GM12878 (cell line): ENCODE results near the gene BRCA1. TPM values are rescaled to one million over a fixed set of nuclear protein-coding genes. Genes with fewer than 3 reads are reported as not detected.

Source experiments
- ATAC-seq: fragments of 200-7000 bp; cut with Tn5 transposase; 3 replicates; pipeline ENCODE4 v1.9.1; 2020; ENCODE audit warnings: mild to moderate bottlenecking, moderate library complexity
- BruUV-seq: library from RNA; stranded (reverse); fragments of 400-500 nt; replicated peaks from 2 replicates; lab custom pipeline; 2021; lab: Mats Ljungman, UMichigan
- CTCF ChIA-PET: fragments of 300-600 bp; sonication (Branson Sonifier 250); formaldehyde crosslinking; extraction: SDS; loops from one replicate; lab custom pipeline; 2021; ENCODE audit warnings: inconsistent platforms; lab: Yijun Ruan, JAX
- POLR2A ChIA-PET: fragments of 350-600 bp; formaldehyde crosslinking; extraction: SDS; loops from one replicate; lab custom pipeline; 2021; ENCODE audit warnings: inconsistent platforms; lab: Charles Lee
- RAD21 ChIA-PET: fragments of 300-600 bp; sonication (Branson Sonifier 250); formaldehyde crosslinking; loops from one replicate; lab custom pipeline; 2023; ENCODE audit warnings: antibody characterized with exemption; ENCODE audit not compliant: unreplicated experiment; lab: Charles Lee
- SMC1A ChIA-PET: fragments of 300-600 bp; sonication (Branson Sonifier 250); formaldehyde crosslinking; loops from one replicate; lab custom pipeline; 2023; ENCODE audit not compliant: unreplicated experiment, uncharacterized antibody; lab: Charles Lee
- DNase-seq: peaks from one replicate; pipeline ENCODE4 v3.0.0-alpha.2; 2011; ENCODE audit warnings: low read depth, low spot score
- FAIRE-seq: peaks from 3 replicates; lab custom pipeline; 2011; peaks lifted over from hg19 to GRCh38; lab: Jason Lieb, UNC
- H2AFZ ChIP-seq: 2 replicates; pipeline ENCODE4 v1.6.0; 2011; ENCODE audit warnings: low read depth, low read length, control low read depth; ENCODE audit not compliant: control insufficient read depth
- H3K27ac ChIP-seq: 2 replicates; pipeline ENCODE4 v1.5.1; 2011; ENCODE audit warnings: control low read depth; ENCODE audit not compliant: control insufficient read depth, insufficient read depth
- H3K27me3 ChIP-seq, 2 experiments: replicated peaks in 1 of 2; 2 replicates each; pipeline versions ENCODE4 v1.6.0 to v1.6.1; 2011; ENCODE audit warnings: low read length in 1 of 2; ENCODE audit not compliant: control insufficient read depth in 2 of 2, insufficient read depth in 2 of 2
- H3K36me3 ChIP-seq, 2 experiments: 2 replicates each; pipeline ENCODE4 v1.5.1; 2011; ENCODE audit warnings: low read length in 1 of 2; ENCODE audit not compliant: control insufficient read depth in 2 of 2, insufficient read depth in 2 of 2
- H3K4me1 ChIP-seq: 2 replicates; pipeline ENCODE4 v1.6.1; 2011; ENCODE audit warnings: mild to moderate bottlenecking, low read length, moderate library complexity, mixed read lengths; ENCODE audit not compliant: control insufficient read depth, insufficient read depth
- H3K4me2 ChIP-seq: 2 replicates; pipeline ENCODE4 v1.6.0; 2011; ENCODE audit warnings: control low read depth; ENCODE audit not compliant: control insufficient read depth, insufficient read depth
- H3K4me3 ChIP-seq: fragments of 200-600 bp; sonication (generic); 2 replicates; pipeline ENCODE4 v1.5.1; 2016
- H3K79me2 ChIP-seq: 2 replicates; pipeline ENCODE4 v1.6.0; 2011; ENCODE audit warnings: low read length; ENCODE audit not compliant: control insufficient read depth, insufficient read depth
- H3K9ac ChIP-seq: 2 replicates; pipeline ENCODE4 v1.8.0; 2011; ENCODE audit warnings: low read length, control low read depth, mixed read lengths; ENCODE audit not compliant: control insufficient read depth, insufficient read depth
- H3K9me3 ChIP-seq: replicated peaks from 3 replicates; pipeline ENCODE4 v1.5.1; 2011; ENCODE audit warnings: mild to moderate bottlenecking, low read length; ENCODE audit not compliant: control insufficient read depth, insufficient read depth
- H4K20me1 ChIP-seq: 2 replicates; pipeline ENCODE4 v1.6.0; 2011; ENCODE audit not compliant: control insufficient read depth, insufficient read depth
- FOXK2 ChIP-seq: fragments of 450-650 bp; IDR thresholded peaks from 2 replicates; pipeline ENCODE4 v1.6.1; 2017; ENCODE audit warnings: mild to moderate bottlenecking, moderate library complexity
- PAX8 ChIP-seq: fragments of 450-650 bp; IDR thresholded peaks from 2 replicates; pipeline ENCODE4 v1.6.1; 2017; ENCODE audit warnings: mild to moderate bottlenecking, moderate library complexity
- WGBS: methylation state at CpG from one replicate; pipeline ENCODE4 v1.1.6; 2016; ENCODE audit warnings: low lambda C conversion rate; ENCODE audit not compliant: insufficient replicate concordance, insufficient coverage; ENCODE audit errors: missing lambda C conversion rate; 5-methylcytosine and 5-hydroxymethylcytosine counted together
- in situ Hi-C: fragments of 300-500 bp; cut with MboI; formaldehyde crosslinking; loops from 9 replicates; pipeline ENCODE4 v1.14.3; 2018; ENCODE audit warnings: mixed read lengths
- intact Hi-C: fragments of 100-400 bp; cut with micrococcal nuclease; formaldehyde crosslinking; loops from one replicate; pipeline ENCODE4 v1.14.2; 2022; ENCODE audit not compliant: unreplicated experiment
- polyA plus RNA-seq, 11 experiments: library from polyadenylated mRNA; depleted of rRNA in 4 of 11; unstranded in 6 of 11; stranded (reverse) in 5 of 11; fragments of >200 nt; fragmentation: Nextera tagmentation in 4 of 11; fragmentation: Illumina TruSeq in 1 of 11; extraction: Ambion mirVana in 4 of 11; extraction: Trizol in 1 of 11; gene quantifications; 1 replicate in 1 of 11; 2 replicates in 10 of 11; pipeline versions ENCODE4 v1.2.1 to v1.2.3, GENCODE V29; 2011 to 2016; ENCODE audit warnings: inconsistent platforms in 2 of 11, missing spikeins in 2 of 11, low read depth in 1 of 11
- small RNA-seq: library from RNA; depleted of rRNA; stranded (forward); fragments of <200 nt; gene quantifications from one replicate; pipeline ENCODE3, GENCODE V24; 2014
- total RNA-seq, 4 experiments: library from RNA; depleted of rRNA in 3 of 4; stranded (reverse); fragments of >200 nt in 3 of 4; fragmentation: Illumina TruSeq in 1 of 4; extraction: Trizol in 1 of 4; gene quantifications; 2 replicates each; pipeline versions ENCODE4 v1.2.1 to v1.2.3, GENCODE V29; 2013 to 2021

BRCA1 gene
- total and polyA plus RNA-seq, 10 of the 15 experiments (the other 5 are each of a cell fraction or from before 2014, with no cell fraction given): 16.8 to 71.2 (median 44.2) TPM

DNA sequence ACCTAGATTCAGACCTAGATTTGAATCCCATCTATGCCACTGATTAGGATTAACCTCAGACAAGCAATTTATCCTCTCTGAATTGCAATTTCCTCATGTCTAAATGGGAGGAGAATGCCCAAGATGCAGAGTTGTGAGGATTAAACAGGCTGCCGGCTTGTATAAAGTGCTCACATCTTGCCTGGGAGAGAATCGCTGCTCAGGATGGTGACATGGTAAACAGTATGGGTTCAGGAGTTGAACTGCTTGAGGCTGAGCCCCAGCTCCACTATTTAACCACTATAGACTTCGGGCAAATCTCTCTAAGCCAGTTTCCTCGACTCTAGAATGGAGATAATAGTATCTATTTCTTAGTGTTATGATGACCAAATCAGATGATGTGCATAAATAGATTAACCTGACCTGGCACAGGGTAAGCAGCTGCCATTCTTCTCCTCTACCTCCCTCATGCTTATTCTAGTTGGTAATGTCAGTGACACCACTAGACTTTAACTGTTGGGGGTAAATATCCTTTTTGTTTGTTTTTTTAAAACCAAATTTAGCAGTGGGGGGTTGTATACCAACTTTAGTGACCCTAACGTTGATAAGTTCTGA, 127.7 kb downstream of the BRCA1 start:
- Histone ChIP-seq H3K4me2 (peak overlapping the region; percentile 9), H3K79me2 (peaks cover 26% of the 10 kb centered on the region), H4K20me1 (no peaks in the 10 kb centered on the region), H3K27me3 (no peaks in the 10 kb centered on the region), H3K4me3 (peak overlapping the region; percentile 35; the same call in 1 of the 2 replicates), H3K9me3 (no peaks in the 10 kb centered on the region), H3K36me3 (peaks cover 5 to 12% of the 10 kb centered on the region in 2 experiments), H3K27ac (peak overlapping the region; percentile 13; the same call in 1 of the 2 replicates), H3K4me1 (peaks cover 3% of the 10 kb centered on the region; the same call in 1 of the 2 replicates), H3K9ac (peak overlapping the region; percentile 31; the same call in 1 of the 2 replicates), H2AFZ (peak overlapping the region; percentile 70)
- no peak for TF ChIP-seq FOXK2
- 0 out of 2 replicates have a peak, but pooled peaks have one; percentile 40 for TF ChIP-seq PAX8
- ChIA-PET POLR2A (interaction anchor here (0.5 to 2.6 kb wide), 22 partner anchors 9 to 1053 kb away, joined by 3 to 21 read pairs (median 3); partner anchors contain the start of genes AARSD1, BECN1, BRCA1 and DHX8), SMC1A (interaction anchor here (0.6 to 3.7 kb wide), 33 partner anchors 9 to 486 kb away, joined by 3 to 47 read pairs (median 4); partner anchors contain the start of genes DHX8, IFI35, PSMC3IP and PSME3), RAD21 (interaction anchor here (0.5 to 2.7 kb wide), 34 partner anchors 9 to 487 kb away, joined by 3 to 31 read pairs (median 5); partner anchors contain the start of genes AARSD1, AOC2, BECN1 and CNTD1), CTCF (interaction anchor here (0.8 to 4.8 kb wide), 39 partner anchors 10 to 486 kb away, joined by 3 to 66 read pairs (median 5); partner anchors contain the start of genes AARSD1, AOC2, BECN1 and CNTD1)
- WGBS: 14% methylated on average over 5 of the region's 5 CpGs
- DNase-seq (no peak), FAIRE-seq (peak; percentile 31), ATAC-seq (peak; percentile 4)
- in situ Hi-C loops: no loop called here
- intact Hi-C loops: loop anchor here (10.0 kb wide), 1 partner anchor 153 kb away; the partner anchor contains the start of gene AOC2
- BruUV-seq: no TSS peak

Small RNA genes within 50 kb of the gene (small RNA-seq; reads per million reads assigned to genes)
- gene AC060780.2: not detected
- not detected for gene AC060780.3
- gene AC135721.1: not detected

Other genes starting within 250 kb of the BRCA1 start
Only the 7 nearest of the 12 such genes appear.
- gene IFI35, start 118.6 kb downstream of the BRCA1 start, total RNA-seq (2014; rRNA removed): 80.0 and 81.1 TPM in 2 replicates
- 30.7 and 35.5 TPM in 2 replicates for gene IFI35, start 118.6 kb downstream of the BRCA1 start, total RNA-seq (2014; rRNA removed; fragmentation: Illumina TruSeq; extraction: Trizol)
- gene IFI35, start 118.6 kb downstream of the BRCA1 start, total RNA-seq (2021): 61.3 and 63.8 TPM in 2 replicates
- gene IFI35, start 118.6 kb downstream of the BRCA1 start, polyA plus RNA-seq (2011; rRNA removed): 50.9 and 66.8 TPM in 2 replicates
- 25.6 and 57.7 TPM in 2 replicates for gene IFI35, start 118.6 kb downstream of the BRCA1 start, polyA plus RNA-seq (2014; fragmentation: Illumina TruSeq; extraction: Trizol)
- 10 to 100 TPM; 18.4 to 24.4 TPM for gene IFI35, start 118.6 kb downstream of the BRCA1 start, polyA plus RNA-seq (2014; fragmentation: Nextera tagmentation; extraction: Ambion mirVana)
- gene IFI35, start 118.6 kb downstream of the BRCA1 start, polyA plus RNA-seq (2014; rRNA removed): 69.8 and 81.6 TPM in 2 replicates
- gene IFI35, start 118.6 kb downstream of the BRCA1 start, polyA plus RNA-seq (2016; fragmentation: Nextera tagmentation; extraction: Ambion mirVana): 10 to 100 TPM; 82.9 to 92.2 TPM
- gene VAT1, start 103.0 kb downstream of the BRCA1 start, total RNA-seq (2014; rRNA removed): 6.5 and 8.6 TPM in 2 replicates
- gene VAT1, start 103.0 kb downstream of the BRCA1 start, total RNA-seq (2014; rRNA removed; fragmentation: Illumina TruSeq; extraction: Trizol): 4.8 and 5.0 TPM in 2 replicates
- 15.7 and 19.8 TPM in 2 replicates for gene VAT1, start 103.0 kb downstream of the BRCA1 start, total RNA-seq (2021)
- gene VAT1, start 103.0 kb downstream of the BRCA1 start, polyA plus RNA-seq (2011; rRNA removed): 7.6 and 17.4 TPM in 2 replicates
- 5.0 and 8.6 TPM in 2 replicates for gene VAT1, start 103.0 kb downstream of the BRCA1 start, polyA plus RNA-seq (2014; fragmentation: Illumina TruSeq; extraction: Trizol)
- gene VAT1, start 103.0 kb downstream of the BRCA1 start, polyA plus RNA-seq (2014; fragmentation: Nextera tagmentation; extraction: Ambion mirVana): 1 to 10 TPM; 6.0 to 7.8 TPM
- 6.4 and 7.0 TPM in 2 replicates for gene VAT1, start 103.0 kb downstream of the BRCA1 start, polyA plus RNA-seq (2014; rRNA removed)
- gene VAT1, start 103.0 kb downstream of the BRCA1 start, polyA plus RNA-seq (2016; fragmentation: Nextera tagmentation; extraction: Ambion mirVana): 1 to 10 TPM; 7.0 to 9.0 TPM
- not detected in 2 replicates for gene RND2, start 100.1 kb downstream of the BRCA1 start, total RNA-seq (2014; rRNA removed)
- gene RND2, start 100.1 kb downstream of the BRCA1 start, total RNA-seq (2014; rRNA removed; fragmentation: Illumina TruSeq; extraction: Trizol): not detected in 2 replicates
- gene RND2, start 100.1 kb downstream of the BRCA1 start, total RNA-seq (2021): not detected in 2 replicates
- gene RND2, start 100.1 kb downstream of the BRCA1 start, polyA plus RNA-seq (2011; rRNA removed): 0.01 and 0.03 TPM in 2 replicates
- 0.01 TPM in 1 of 2 replicates, not detected in the other for gene RND2, start 100.1 kb downstream of the BRCA1 start, polyA plus RNA-seq (2014; fragmentation: Illumina TruSeq; extraction: Trizol)
- gene RND2, start 100.1 kb downstream of the BRCA1 start, polyA plus RNA-seq (2014; fragmentation: Nextera tagmentation; extraction: Ambion mirVana): not detected
- 0.03 TPM in 1 of 2 replicates, not detected in the other for gene RND2, start 100.1 kb downstream of the BRCA1 start, polyA plus RNA-seq (2014; rRNA removed)
- gene RND2, start 100.1 kb downstream of the BRCA1 start, polyA plus RNA-seq (2016; fragmentation: Nextera tagmentation; extraction: Ambion mirVana): under 1 TPM; 0.04 to 0.05 TPM
- 27.2 and 27.7 TPM in 2 replicates for gene NBR1, start 45.9 kb upstream of the BRCA1 start, total RNA-seq (2014; rRNA removed)
- gene NBR1, start 45.9 kb upstream of the BRCA1 start, total RNA-seq (2014; rRNA removed; fragmentation: Illumina TruSeq; extraction: Trizol): 29.9 and 32.9 TPM in 2 replicates
- gene NBR1, start 45.9 kb upstream of the BRCA1 start, total RNA-seq (2021): 26.9 and 29.2 TPM in 2 replicates
- gene NBR1, start 45.9 kb upstream of the BRCA1 start, polyA plus RNA-seq (2011; rRNA removed): 55.2 and 57.9 TPM in 2 replicates
- gene NBR1, start 45.9 kb upstream of the BRCA1 start, polyA plus RNA-seq (2014; fragmentation: Illumina TruSeq; extraction: Trizol): 33.7 and 42.5 TPM in 2 replicates
- gene NBR1, start 45.9 kb upstream of the BRCA1 start, polyA plus RNA-seq (2014; fragmentation: Nextera tagmentation; extraction: Ambion mirVana): 1 to 10 TPM; 3.5 to 6.2 TPM
- 16.8 and 19.7 TPM in 2 replicates for gene NBR1, start 45.9 kb upstream of the BRCA1 start, polyA plus RNA-seq (2014; rRNA removed)
- 10 to 100 TPM; 29.3 to 30.2 TPM for gene NBR1, start 45.9 kb upstream of the BRCA1 start, polyA plus RNA-seq (2016; fragmentation: Nextera tagmentation; extraction: Ambion mirVana)
- 7.9 and 8.9 TPM in 2 replicates for gene TMEM106A, start 86.5 kb upstream of the BRCA1 start, total RNA-seq (2014; rRNA removed)
- 8.0 and 9.3 TPM in 2 replicates for gene TMEM106A, start 86.5 kb upstream of the BRCA1 start, total RNA-seq (2014; rRNA removed; fragmentation: Illumina TruSeq; extraction: Trizol)
- gene TMEM106A, start 86.5 kb upstream of the BRCA1 start, total RNA-seq (2021): 14.6 and 18.7 TPM in 2 replicates
- 8.7 and 13.9 TPM in 2 replicates for gene TMEM106A, start 86.5 kb upstream of the BRCA1 start, polyA plus RNA-seq (2011; rRNA removed)
- 9.0 and 11.5 TPM in 2 replicates for gene TMEM106A, start 86.5 kb upstream of the BRCA1 start, polyA plus RNA-seq (2014; fragmentation: Illumina TruSeq; extraction: Trizol)
- 1 to 10 TPM; 2.3 to 2.6 TPM for gene TMEM106A, start 86.5 kb upstream of the BRCA1 start, polyA plus RNA-seq (2014; fragmentation: Nextera tagmentation; extraction: Ambion mirVana)
- 9.3 and 13.1 TPM in 2 replicates for gene TMEM106A, start 86.5 kb upstream of the BRCA1 start, polyA plus RNA-seq (2014; rRNA removed)
- 10 to 100 TPM in 1 of 2 experiments, 1 to 10 TPM in 1; 8.8 to 14.1 TPM for gene TMEM106A, start 86.5 kb upstream of the BRCA1 start, polyA plus RNA-seq (2016; fragmentation: Nextera tagmentation; extraction: Ambion mirVana)
- not detected in 2 replicates for gene CCDC200, start 103.3 kb upstream of the BRCA1 start, total RNA-seq (2014; rRNA removed)
- not detected in 2 replicates for gene CCDC200, start 103.3 kb upstream of the BRCA1 start, total RNA-seq (2014; rRNA removed; fragmentation: Illumina TruSeq; extraction: Trizol)
- not detected in 2 replicates for gene CCDC200, start 103.3 kb upstream of the BRCA1 start, total RNA-seq (2021)
- gene CCDC200, start 103.3 kb upstream of the BRCA1 start, polyA plus RNA-seq (2011; rRNA removed): not detected in 2 replicates
- not detected in 2 replicates for gene CCDC200, start 103.3 kb upstream of the BRCA1 start, polyA plus RNA-seq (2014; fragmentation: Illumina TruSeq; extraction: Trizol)
- gene CCDC200, start 103.3 kb upstream of the BRCA1 start, polyA plus RNA-seq (2014; fragmentation: Nextera tagmentation; extraction: Ambion mirVana): 1 to 10 TPM in 1 of 2 experiments, under 1 TPM in 1; 0.46 to 2.3 TPM
- not detected in 2 replicates for gene CCDC200, start 103.3 kb upstream of the BRCA1 start, polyA plus RNA-seq (2014; rRNA removed)
- gene CCDC200, start 103.3 kb upstream of the BRCA1 start, polyA plus RNA-seq (2016; fragmentation: Nextera tagmentation; extraction: Ambion mirVana): 1 to 10 TPM; 3.2 to 3.9 TPM
- gene RNU2-1, start 108.6 kb upstream of the BRCA1 start, total RNA-seq (2014; rRNA removed): not detected in 2 replicates
- gene RNU2-1, start 108.6 kb upstream of the BRCA1 start, total RNA-seq (2014; rRNA removed; fragmentation: Illumina TruSeq; extraction: Trizol): not detected in 2 replicates
- gene RNU2-1, start 108.6 kb upstream of the BRCA1 start, total RNA-seq (2021): 9,631 and 10,813 TPM in 2 replicates
- gene RNU2-1, start 108.6 kb upstream of the BRCA1 start, polyA plus RNA-seq (2011; rRNA removed): not detected in 2 replicates
- not detected in 2 replicates for gene RNU2-1, start 108.6 kb upstream of the BRCA1 start, polyA plus RNA-seq (2014; fragmentation: Illumina TruSeq; extraction: Trizol)
- gene RNU2-1, start 108.6 kb upstream of the BRCA1 start, polyA plus RNA-seq (2014; fragmentation: Nextera tagmentation; extraction: Ambion mirVana): not detected
- gene RNU2-1, start 108.6 kb upstream of the BRCA1 start, polyA plus RNA-seq (2014; rRNA removed): not detected in 2 replicates
- 10 to 100 TPM; 17.5 to 17.7 TPM for gene RNU2-1, start 108.6 kb upstream of the BRCA1 start, polyA plus RNA-seq (2016; fragmentation: Nextera tagmentation; extraction: Ambion mirVana)